GM21576 (cell line): ENCODE measurements around the gene DNAJC27.

Source experiments
- ATAC-seq: cut with Tn5 transposase; IDR thresholded peaks from one replicate; pipeline ENCODE4 v1.9.1; 2021; ENCODE audit warnings: mild to moderate bottlenecking, moderate library complexity; ENCODE audit not compliant: unreplicated experiment

Gene DNAJC27

DNA sequence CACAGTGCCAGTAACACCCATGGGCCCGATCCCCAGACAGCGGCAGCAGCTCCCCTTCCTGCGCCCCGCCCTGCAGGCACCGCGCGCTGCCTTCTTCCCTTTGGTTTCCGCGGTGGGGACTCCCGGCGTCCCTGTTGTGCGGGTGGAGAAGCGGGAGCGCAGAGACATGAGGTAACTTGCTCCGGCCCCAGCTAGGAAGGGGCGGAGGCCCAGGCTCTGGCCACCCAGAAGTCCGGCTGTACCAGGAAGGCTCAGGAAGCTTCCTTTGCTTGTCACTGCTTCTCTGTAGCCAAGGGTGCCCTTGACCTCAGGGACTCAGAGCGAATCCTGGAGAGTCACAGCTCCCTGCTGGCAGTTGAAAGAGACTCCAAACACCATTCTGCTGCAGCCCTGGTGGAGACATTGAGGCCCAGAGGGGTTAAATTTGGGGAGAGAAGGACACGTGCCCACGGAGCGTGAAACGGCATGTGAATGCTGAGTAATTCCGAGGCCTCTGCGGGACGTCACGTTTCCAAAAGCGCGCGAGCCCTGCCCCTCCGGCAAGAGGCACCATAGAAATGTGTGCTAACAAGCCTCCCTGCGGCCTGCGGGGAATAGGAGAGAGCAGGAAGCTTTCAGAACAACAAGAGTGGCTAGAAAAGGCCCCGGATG is 45.0 kb downstream of the DNAJC27 start:
- no peak for ATAC-seq

DNA sequence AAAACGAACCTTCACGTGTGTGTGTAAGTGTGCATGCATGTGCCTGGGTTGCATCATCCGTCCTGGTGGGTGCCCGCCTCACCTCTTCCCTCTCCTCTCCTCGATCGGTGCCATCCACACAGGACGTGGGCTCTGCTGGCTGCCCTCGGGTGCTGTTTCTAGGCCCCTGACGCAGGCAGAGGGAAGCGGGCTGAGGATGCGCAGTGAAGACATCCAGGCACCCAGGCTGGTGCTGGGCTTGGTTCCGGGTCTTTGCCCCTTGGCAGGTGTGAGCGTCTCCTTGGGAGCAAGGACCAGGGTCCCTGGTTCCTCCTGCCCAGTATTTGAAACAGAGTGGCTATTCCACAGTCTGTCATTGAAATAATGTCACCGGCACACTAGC is 45.5 kb downstream of the DNAJC27 start:
- ATAC-seq, result no peak

DNA sequence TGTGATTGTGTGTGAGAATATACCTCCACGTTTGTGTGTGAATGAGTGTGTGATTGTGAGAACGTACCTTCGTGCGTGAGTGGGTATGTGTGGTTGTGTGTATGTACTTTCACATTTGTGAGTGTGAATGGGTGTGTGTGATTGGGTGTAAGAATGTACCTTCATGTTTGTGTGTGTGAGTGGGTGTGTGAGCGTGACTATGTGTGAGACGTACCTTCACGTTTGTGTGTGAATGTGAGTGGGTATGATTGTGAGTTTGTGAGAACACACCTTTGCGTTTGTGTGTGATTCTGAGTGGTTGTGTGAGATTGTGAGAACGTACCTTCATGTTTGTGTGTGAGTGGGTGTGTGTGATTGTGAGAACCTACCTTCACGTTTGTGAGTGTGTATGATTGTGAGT is 45.9 kb downstream of the DNAJC27 start:
- no peak for ATAC-seq

DNA sequence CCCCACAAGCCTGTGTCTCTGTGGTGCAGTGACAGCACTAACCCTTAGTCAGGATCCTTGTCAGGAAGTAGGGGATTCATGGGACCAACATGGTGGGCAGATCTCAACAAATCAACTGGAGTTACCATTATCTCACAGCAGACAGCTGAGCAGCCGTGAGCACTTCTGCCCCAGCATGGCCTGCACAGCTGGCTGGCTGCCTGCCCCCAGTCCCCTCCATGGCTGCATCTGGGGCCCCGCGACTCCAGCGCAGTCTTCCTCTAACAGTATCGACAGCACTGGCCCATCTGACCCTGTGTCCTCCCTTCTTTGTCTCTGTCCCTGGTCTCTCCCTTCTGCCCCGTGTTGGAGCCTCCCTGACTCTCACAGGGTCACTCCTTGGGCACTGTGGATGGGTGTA is 47.0 kb downstream of the DNAJC27 start:
- no peak for ATAC-seq

DNA sequence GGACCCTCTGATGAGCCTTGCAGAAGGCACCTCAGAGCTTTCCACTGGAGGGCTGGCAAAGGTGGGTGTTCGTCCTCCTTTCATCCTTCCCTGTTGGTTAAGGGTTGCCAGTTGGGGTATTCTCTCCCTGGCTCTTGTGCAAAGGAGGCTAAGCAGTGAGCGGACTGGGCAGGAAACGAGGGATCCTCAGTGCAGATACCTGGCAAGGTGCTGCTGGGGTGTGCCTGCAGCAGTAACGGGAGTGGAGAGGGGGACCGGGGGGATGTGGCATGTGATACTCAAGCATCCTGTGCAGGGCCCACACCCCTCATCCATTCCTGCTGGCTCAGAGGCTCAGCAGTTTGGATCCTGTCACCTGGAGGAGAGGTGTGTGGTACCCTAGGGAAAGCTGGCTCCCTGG is 47.5 kb downstream of the DNAJC27 start:
- ATAC-seq, result no peak

DNA sequence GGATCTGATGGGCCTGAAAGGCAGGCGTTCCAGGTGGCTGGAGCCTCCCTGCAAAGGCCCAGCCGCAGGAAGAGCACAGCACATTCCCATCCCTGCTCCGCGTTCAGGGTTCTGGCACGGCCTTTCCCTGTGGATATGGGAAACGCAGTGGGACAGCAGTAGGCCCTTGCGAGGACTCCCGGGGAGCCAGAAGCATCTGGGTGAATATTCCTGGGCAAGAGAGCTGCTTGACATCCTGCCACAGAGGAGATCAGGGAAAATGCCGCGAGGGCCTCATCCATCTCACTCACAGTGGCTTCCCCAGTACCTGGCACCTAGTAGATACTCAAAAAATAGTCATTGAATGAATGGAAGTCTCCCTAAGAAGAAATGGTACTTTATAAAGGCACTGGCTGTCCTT is 48.6 kb downstream of the DNAJC27 start:
- ATAC-seq, result no peak

DNA sequence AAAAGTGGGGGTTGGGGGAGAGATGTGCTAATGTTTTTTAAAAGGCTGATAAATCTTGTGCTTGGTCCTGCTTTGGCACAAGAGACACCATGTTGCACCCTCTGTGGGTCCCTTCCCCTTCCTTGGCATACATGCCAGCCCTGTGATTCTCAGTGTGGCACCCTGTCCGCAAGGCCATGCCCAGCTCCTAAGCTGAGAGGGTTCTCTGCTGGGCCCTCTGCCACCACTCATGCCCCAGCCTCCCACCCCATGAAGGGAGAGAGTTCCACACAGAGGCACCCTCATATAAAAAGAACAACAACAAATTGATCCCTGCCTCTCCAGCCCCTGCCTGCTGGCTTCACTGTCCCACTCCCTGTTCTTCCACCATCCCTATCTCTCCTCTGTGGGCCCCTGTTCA is 49.2 kb downstream of the DNAJC27 start:
- no peak for ATAC-seq

DNA sequence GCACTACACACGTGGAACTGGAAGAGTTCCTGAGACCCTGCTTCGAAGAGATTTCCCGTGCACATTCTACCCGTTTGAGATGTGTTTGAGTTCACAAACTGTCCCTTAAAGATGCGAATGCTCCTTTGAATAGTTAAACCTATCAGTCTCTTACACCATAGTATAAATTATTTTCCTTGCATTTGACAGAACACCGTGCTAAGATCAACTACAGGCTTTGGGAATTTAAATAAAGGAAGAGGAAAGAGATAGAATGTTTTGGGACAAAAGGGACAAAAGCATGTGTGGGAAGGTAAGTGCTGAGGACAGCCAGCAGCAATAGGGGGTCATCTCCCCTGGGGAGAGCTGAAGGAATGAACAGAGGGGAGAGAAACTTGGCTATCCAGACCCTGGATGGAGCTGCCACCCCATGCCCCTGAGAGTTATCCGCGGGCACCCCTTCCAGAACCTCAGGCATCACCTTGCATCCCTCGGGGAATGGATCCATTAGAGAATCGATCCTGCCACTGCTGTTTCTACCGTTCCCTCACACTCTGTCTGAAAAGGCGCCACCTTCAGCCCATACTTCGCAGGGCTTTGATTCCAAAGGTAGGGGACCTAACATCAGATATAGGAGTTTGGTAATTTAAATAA is 50.8 kb downstream of the DNAJC27 start:
- no peak for ATAC-seq

- ATAC-seq, result peak; percentile 45
Measured at GRCh38 chr2:24920098-24920808, 51.5 kb downstream of the DNAJC27 start, which contains the start of gene ADCY3. Gene ADCY3 (minus strand): TSS chr2:24920237. CDS start chr2:24918987, 1,250 bp downstream.

- peak; percentile 3 for ATAC-seq
Measured at GRCh38 chr2:24919506-24920097, 52.2 kb downstream of the DNAJC27 start.

DNA sequence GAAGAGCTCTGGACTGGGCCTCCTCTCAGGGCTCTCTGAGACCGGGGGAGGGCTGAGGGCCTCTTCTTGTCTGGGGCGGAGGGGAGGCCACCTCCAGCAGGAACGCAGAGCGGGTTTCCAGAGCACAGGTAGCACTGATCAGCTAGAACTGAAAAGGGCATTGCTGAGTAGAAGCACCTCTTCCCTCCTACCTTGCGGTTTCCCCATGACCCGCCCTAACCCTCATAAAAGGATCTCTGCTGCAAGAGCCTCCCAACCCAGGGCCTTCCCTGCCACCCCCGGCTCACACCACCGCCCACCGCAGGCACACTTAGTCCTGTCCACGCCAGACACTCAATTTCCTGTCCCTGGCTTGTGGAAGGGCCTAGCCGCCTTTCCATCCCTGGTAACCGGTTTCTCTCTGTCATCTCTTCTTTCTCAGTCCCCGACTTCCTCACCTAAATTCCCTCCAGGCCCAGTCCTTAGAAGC is 52.7 kb downstream of the DNAJC27 start:
- peak; percentile 11 for ATAC-seq

- no peak for ATAC-seq
Measured at GRCh38 chr2:24918326-24919036, 53.3 kb downstream of the DNAJC27 start.

GRCh38 chr2:24917731-24918325 is 53.9 kb downstream of the DNAJC27 start:
- no peak for ATAC-seq

DNA sequence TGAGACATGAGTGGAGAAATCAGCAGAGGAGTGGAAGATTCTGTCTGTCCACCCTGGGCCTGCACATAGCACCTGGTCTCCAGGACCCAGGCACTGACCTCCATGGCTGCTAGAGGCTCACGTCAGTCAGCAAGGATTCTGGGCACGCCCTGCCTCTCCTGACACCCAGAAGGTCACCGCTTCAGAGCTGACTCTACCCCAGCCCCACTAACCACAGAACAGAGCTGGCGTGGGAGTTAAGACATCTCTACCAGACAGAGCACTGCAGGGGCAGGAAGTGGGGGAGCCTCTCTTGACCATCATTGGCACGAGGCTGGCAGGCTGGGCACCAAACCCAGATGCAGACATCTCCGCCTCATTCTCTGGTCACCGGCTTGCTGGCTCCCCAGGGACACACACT is 54.7 kb downstream of the DNAJC27 start:
- no peak for ATAC-seq

DNA sequence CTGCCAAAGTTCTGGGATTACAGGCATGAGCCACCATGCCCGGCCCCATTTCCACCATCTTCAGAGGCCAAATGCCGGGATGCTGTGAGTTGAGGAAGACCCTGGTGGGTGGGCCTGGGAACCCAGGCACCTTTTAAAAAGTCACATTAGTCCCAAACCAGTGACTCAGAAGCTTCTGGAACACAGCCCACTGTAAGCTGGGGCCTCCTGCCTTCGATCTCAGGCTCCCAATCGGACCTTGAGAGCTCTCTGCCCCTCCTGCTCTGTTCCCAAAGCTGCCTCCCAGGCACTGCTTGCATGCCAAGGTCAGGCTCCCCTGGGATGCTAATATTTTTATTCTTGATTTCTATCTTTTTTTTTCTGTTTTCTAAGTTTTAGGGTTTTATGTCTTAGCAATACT is 56.0 kb downstream of the DNAJC27 start:
- ATAC-seq, result no peak

DNA sequence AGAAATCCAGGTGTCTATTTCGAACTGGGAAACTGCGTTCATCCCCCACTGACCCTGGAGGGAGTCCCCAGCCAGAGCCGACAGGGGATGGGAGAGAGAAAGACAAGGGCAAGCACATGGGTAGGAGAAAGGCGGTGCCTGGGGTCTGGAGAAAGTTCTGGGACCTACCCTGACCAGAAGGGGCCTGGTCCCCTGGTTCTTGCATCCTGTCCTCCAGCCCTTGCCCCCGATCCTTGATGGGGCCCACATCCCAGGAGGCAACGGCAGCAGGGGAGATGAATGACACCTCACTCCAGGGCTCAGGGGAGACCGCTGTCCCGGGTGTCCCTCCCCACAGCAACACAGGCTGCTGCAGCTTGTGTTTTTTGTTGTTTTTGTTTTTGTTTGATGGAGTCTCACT is 56.6 kb downstream of the DNAJC27 start:
- ATAC-seq, result no peak

GRCh38 chr2:24914713-24915112 is 57.0 kb downstream of the DNAJC27 start:
- no peak for ATAC-seq

- no peak for ATAC-seq
Measured at GRCh38 chr2:24913911-24914310, 57.8 kb downstream of the DNAJC27 start.

DNA sequence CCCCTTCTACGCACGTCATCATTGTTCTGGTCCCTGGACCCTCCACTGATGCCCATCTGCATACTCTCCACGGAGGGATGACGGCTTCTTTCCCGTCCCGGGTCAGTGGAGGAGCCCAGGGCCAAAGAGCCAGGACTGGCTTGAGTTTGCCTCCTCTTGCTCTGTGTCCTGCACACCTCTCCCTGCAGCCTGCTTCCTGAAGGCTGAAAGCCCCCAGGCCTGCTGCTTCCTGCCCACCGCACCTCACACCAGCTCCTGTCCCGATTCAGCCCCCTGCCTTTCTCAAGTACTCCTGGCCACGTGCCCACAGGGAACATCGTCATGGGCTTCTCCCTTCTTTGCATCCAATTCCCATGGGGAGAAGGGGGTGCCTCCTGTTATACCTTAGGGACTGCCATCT is 58.8 kb downstream of the DNAJC27 start:
- no peak for ATAC-seq

DNA sequence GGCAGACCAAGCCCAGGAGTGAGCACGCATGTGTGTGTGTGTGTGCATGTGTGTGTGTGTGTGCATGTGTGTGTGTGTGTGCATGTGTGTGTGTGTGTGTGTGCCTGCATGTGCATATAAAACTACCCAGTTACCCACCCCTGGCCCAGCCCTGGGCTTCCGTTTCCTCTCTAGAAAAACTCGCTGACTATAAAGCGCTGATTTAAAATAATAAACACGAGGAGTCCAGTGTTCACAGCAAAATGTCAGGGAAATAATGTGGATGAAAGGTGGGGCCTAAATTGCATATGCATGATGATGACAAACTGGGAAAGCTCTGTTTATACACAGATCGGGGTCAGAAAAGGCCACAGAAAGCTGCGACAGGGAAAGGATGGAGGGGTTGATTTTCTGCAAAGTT is 59.2 kb downstream of the DNAJC27 start:
- no peak for ATAC-seq

GRCh38 chr2:24910245-24910644 is 61.5 kb downstream of the DNAJC27 start:
- ATAC-seq, result no peak
